ENCODE measurements around the gene PPM1M.

The PPM1M gene

GRCh38 chr3:52240886-52241370, 4.6 kb upstream of the PPM1M start:
- DNase-seq (ENCODE audit: low read depth in 2 of 2), result no peak
- H3K4me3 ChIP-seq (replicated peaks in 1 of 2; ENCODE audit: low read depth in 2 of 2, low read length in 2 of 2), result no peak overlapping the region
- TF ChIP-seq CTCF (IDR thresholded peaks at IDR 0.05; ENCODE audit: low read depth, low read length), result no peak

- no peak for TF ChIP-seq CTCF (IDR thresholded peaks at IDR 0.05; ENCODE audit: low read depth, low read length)
- H3K4me3 ChIP-seq (replicated peaks in 1 of 2; ENCODE audit: low read depth in 2 of 2, low read length in 2 of 2), result no peak overlapping the region
- DNase-seq (ENCODE audit: low read depth in 2 of 2), result no peak
Observed at GRCh38 chr3:52242039-52242438, 3.5 kb upstream of the PPM1M start.

- peak; percentile 43 to 60 for DNase-seq (ENCODE audit: low read depth in 2 of 2)
- H3K4me3 ChIP-seq (replicated peaks in 1 of 2; ENCODE audit: low read depth in 2 of 2, low read length in 2 of 2), result no peak overlapping the region
- no peak for TF ChIP-seq CTCF (IDR thresholded peaks at IDR 0.05; ENCODE audit: low read depth, low read length)
Observed at GRCh38 chr3:52243791-52244628, 1.5 kb upstream of the PPM1M start.

- peak overlapping the region; percentile 47 to 59 for H3K4me3 ChIP-seq (replicated peaks in 1 of 2; ENCODE audit: low read depth in 2 of 2, low read length in 2 of 2)
- TF ChIP-seq CTCF (IDR thresholded peaks at IDR 0.05; ENCODE audit: low read depth, low read length), result no peak
- DNase-seq (ENCODE audit: low read depth in 2 of 2), result no peak
Observed at GRCh38 chr3:52246264-52246620, 683 bp downstream of the PPM1M start.

GRCh38 chr3:52246728-52247408, 1.3 kb downstream of the PPM1M start:
- H3K4me3 ChIP-seq (replicated peaks in 1 of 2; ENCODE audit: low read depth in 2 of 2, low read length in 2 of 2), result no peak overlapping the region
- no peak for TF ChIP-seq CTCF (IDR thresholded peaks at IDR 0.05; ENCODE audit: low read depth, low read length)
- no peak for DNase-seq (ENCODE audit: low read depth in 2 of 2)

GRCh38 chr3:52247409-52248164, 2.0 kb downstream of the PPM1M start:
- no peak for TF ChIP-seq CTCF (IDR thresholded peaks at IDR 0.05; ENCODE audit: low read depth, low read length)
- no peak for DNase-seq (ENCODE audit: low read depth in 2 of 2)
- no peak overlapping the region for H3K4me3 ChIP-seq (replicated peaks in 1 of 2; ENCODE audit: low read depth in 2 of 2, low read length in 2 of 2)
